SK-N-MC (cell line): ENCODE results near the gene C5.
"Not testable (repeated sequence)": the region's sequence is repeated elsewhere in the genome, so short reads cannot be mapped to it uniquely, and the experiment has no call there.

Source experiments
- DNase-seq: peaks from one replicate; pipeline ENCODE4 v3.0.0-alpha.2; 2011; ENCODE audit warnings: low read depth, low spot score
- H3K27ac ChIP-seq: fragments of 200-600 bp; sonication (generic); 2 replicates; pipeline ENCODE4 v1.5.1; 2016; ENCODE audit warnings: mixed run types
- H3K36me3 ChIP-seq: fragments of 200-600 bp; sonication (generic); 2 replicates; pipeline ENCODE4 v1.6.1; 2017; ENCODE audit warnings: antibody characterized with exemption, low read length, mixed read lengths; ENCODE audit not compliant: insufficient read depth
- H3K4me3 ChIP-seq: fragments of 200-600 bp; sonication (generic); 2 replicates; pipeline ENCODE4 v1.5.1; 2016
- H3K9ac ChIP-seq: fragments of 200-600 bp; sonication (generic); 2 replicates; pipeline ENCODE4 v1.8.0; 2017; ENCODE audit warnings: mixed run types, mixed read lengths; ENCODE audit not compliant: insufficient read length
- H3K9me3 ChIP-seq: fragments of 200-600 bp; sonication (generic); 2 replicates; pipeline ENCODE4 v1.6.1; 2017; ENCODE audit warnings: low read depth, mild to moderate bottlenecking, antibody characterized with exemption, low read length, moderate library complexity, mixed read lengths
- EZH2 ChIP-seq: fragments of 200-600 bp; sonication (generic); IDR thresholded peaks from one replicate; pipeline ENCODE4 v1.6.1; 2017; ENCODE audit warnings: antibody characterized with exemption
- FOXP2 ChIP-seq: optimal IDR thresholded peaks from 2 replicates; pipeline ENCODE3; 2011; ENCODE audit warnings: mild to moderate bottlenecking, moderate library complexity; ENCODE audit not compliant: insufficient read depth; ENCODE audit errors: extremely low read length, control extremely low read depth
- POLR2AphosphoS5 ChIP-seq: IDR thresholded peaks from 2 replicates; pipeline ENCODE4 v1.6.1; 2012; ENCODE audit warnings: mild to moderate bottlenecking, low read depth, low read length, borderline replicate concordance

The C5 gene

DNA sequence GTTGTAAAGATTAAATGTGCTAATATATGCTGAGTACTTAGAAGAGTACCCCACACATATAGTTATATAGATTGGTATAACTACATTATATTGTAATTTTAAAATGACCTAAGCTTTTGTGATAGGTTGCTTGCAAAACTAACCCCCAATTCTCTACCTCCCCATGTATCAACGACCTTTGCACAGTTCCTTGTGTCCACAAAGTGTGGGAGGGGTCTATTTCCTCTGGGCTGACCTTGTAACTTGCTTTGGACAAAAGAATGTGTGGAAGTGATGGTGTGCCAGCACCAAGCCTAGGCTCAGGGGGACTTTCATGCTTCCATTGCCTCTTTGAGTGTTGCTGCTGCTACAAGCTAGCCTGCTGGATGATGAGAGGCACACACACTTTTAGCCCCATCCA lies 20.6 kb downstream of the C5 start:
- no peak overlapping the region for H3K4me3 ChIP-seq
- TF ChIP-seq EZH2: no peak
- TF ChIP-seq FOXP2: no peak
- no peak for TF ChIP-seq POLR2AphosphoS5
- DNase-seq: no peak
- H3K9me3 ChIP-seq: no peaks in the 10 kb centered on the region
- H3K9ac ChIP-seq: no peak overlapping the region
- H3K36me3 ChIP-seq: no peaks in the 10 kb centered on the region
- H3K27ac ChIP-seq: no peak overlapping the region

DNA sequence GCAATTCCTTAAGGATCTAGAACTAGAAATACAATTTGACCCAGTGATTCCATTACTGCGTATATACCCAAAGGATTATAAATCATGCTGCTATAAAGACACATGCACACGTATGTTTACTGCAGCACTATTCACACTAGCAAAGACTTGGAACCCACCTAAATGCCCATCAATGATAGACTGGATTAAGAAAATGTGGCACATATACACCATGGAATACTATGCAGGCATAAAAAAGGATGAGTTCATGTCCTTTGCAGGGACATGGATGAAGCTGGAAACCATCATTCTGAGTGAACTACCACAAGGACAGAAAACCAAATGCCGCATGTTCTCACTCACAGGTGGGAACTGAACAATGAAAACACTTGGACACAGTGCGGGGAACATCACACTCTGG lies 21.8 kb downstream of the C5 start:
- H3K27ac ChIP-seq, DNase-seq, H3K36me3 ChIP-seq, H3K9ac ChIP-seq, H3K4me3 ChIP-seq, H3K9me3 ChIP-seq: not testable (repeated sequence)

DNA sequence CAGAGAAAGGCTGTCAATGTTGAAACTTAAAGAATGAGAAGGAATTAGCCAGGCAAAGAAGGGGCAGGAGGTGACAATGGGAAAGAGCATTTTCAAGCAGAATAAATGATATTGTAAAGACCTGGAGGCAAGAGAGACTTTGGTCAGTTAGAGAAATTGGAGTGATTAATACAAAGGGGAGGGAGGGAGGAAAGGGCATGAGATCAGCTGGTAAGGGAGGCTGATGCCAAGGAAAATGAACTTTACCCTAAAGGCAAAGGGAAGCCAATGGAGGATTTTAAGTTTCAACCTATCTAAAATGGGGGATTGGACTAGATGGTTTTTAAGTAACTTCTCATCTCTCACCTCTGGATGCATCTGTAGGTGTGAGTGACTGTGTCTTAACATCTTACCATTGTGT lies 23.3 kb downstream of the C5 start:
- TF ChIP-seq EZH2 (no peak), FOXP2 (no peak), POLR2AphosphoS5 (no peak)

DNA sequence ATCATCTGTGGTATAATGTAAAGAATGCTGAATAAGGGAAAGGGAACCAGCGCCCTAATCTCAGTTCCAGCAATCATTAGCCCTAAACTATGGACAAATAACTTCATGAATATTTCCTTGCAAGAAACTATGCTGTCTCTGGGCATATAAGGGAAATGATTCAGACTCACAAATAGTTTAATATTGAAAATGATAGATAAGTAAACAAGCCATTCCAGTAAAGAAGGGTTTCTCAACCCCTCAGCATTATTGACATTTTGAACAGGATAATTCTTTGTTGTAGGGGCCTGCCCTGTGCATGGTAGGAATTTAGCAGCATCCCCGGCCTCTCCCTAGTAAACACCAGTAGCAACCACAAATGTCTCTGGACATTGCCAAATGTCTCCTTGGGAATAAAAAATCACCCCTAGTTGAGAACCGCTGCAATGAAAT lies 23.8 kb downstream of the C5 start:
- Histone ChIP-seq H3K9ac (no peak overlapping the region), H3K36me3 (no peaks in the 10 kb centered on the region), H3K27ac (no peak overlapping the region), H3K4me3 (no peak overlapping the region), H3K9me3 (no peaks in the 10 kb centered on the region)
- TF ChIP-seq EZH2 (no peak), POLR2AphosphoS5 (no peak), FOXP2 (no peak)
- DNase-seq: no peak

More for the DNA sequence above, 23.3 kb downstream of the C5 start:
- no peak for DNase-seq
- Histone ChIP-seq H3K27ac (no peak overlapping the region), H3K9ac (no peak overlapping the region), H3K9me3 (no peaks in the 10 kb centered on the region), H3K4me3 (no peak overlapping the region), H3K36me3 (no peaks in the 10 kb centered on the region)

DNA sequence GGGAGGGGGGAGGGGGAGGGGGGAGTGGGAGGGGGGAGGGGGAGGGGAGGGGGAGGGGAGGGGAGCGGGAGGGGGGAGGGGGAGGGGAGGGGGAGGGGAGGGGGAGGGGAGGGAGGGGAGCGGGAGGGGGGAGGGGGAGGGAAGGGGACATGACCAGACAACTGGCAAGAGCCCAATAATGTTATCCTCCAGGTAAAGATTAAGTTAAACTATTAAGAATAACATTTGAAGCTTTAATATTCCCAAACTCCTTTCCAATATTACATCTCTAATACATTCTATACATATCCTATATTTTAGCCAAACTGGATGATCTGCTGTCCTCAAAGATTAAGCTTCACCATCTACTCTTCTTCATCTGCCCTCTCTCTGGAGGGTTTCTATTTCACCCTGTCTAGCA lies 25.8 kb downstream of the C5 start:
- Histone ChIP-seq H3K36me3 (no peaks in the 10 kb centered on the region), H3K9ac (no peak overlapping the region), H3K27ac (no peak overlapping the region), H3K9me3 (no peaks in the 10 kb centered on the region), H3K4me3 (no peak overlapping the region)
- no peak for DNase-seq
- TF ChIP-seq FOXP2 (no peak), EZH2 (no peak), POLR2AphosphoS5 (no peak)

DNA sequence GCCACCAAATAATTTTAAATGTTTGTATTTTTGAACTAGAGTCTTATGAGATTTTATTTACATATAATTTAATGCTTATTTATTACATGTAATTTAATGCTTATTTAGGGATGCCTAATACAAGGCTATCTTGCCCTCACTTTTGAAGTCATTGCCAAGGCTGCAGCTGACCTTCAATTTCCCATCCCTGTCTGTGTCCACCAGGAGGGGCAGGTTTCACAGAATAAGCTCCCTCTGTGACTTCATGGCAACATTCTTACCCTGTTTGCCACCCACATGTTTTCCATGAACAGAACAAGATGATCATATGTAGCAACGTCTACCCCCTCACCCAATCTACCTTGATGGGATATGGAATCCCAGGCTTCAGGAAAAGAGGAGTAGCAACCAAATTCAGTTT lies 27.0 kb downstream of the C5 start:
- Histone ChIP-seq H3K36me3 (no peaks in the 10 kb centered on the region), H3K9me3 (no peaks in the 10 kb centered on the region), H3K9ac (no peak overlapping the region), H3K27ac (no peak overlapping the region), H3K4me3 (no peak overlapping the region)
- TF ChIP-seq EZH2 (no peak), FOXP2 (no peak), POLR2AphosphoS5 (no peak)
- no peak for DNase-seq

DNA sequence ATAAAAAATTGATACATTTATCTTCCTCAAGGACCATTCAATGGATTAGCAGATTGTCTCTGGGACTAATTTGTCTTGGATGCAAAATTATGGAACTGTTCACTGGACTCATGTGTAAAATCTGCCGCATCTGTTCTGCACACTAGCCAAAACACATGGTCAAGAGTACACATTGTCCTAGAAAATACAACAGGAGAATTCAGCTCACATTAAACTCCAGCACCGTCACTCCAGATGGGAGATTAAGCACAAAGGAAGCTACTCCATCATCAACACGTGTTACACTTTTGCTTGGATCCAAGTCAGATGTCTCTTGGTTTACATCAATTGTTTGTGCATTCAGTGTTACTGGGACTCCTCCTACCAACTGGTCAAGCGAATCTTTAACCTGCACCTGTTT lies 28.8 kb downstream of the C5 start:
- no peak overlapping the region for H3K9ac ChIP-seq
- TF ChIP-seq EZH2 (no peak), FOXP2 (no peak), POLR2AphosphoS5 (no peak)

DNA sequence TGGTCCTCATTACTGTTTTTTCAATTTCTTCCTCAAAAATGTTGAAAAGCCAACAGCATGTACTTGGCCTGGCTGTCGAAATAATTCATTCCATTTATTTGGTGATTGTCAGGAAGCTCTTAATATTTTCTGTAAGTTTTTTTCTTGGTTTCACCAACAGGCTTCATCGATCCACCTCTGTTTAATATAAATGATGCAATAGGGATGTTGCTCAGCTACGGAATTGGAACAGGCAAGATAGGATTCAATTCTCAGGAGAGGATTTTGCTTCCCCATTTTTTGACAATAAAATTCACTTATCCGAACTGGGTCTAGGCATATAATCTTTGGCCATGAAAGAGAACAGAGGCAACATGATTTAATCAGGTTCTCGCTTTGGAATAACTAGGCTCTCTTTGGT lies 30.8 kb downstream of the C5 start:
- no peak for TF ChIP-seq POLR2AphosphoS5
- no peak for TF ChIP-seq EZH2
- TF ChIP-seq FOXP2: no peak
- DNase-seq: no peak
- H3K4me3 ChIP-seq: peak overlapping the region; percentile 6; the same call in 1 of the 2 replicates

More for the DNA sequence above, 28.8 kb downstream of the C5 start:
- Histone ChIP-seq H3K9me3 (no peaks in the 10 kb centered on the region), H3K27ac (no peak overlapping the region), H3K4me3 (no peak overlapping the region), H3K36me3 (no peaks in the 10 kb centered on the region)
- DNase-seq: no peak

DNA sequence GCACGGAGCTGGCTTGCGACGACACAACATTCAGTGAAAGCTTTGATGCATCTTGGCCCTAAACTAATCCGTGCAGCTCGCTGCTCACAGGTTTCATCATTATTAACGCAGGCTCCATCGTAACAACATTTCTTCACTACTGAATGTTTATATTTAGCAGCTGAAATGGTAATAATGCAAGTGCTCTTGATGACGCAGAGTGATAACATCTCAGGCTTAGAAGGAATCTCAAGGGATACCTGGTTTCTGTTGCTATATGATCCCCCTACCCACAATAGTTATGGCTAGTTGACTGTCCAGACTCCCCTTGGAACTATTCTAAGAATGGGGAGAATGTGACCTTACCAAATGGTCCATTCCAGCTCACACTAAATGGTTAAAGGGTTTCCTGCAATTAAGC lies 36.2 kb downstream of the C5 start:
- Histone ChIP-seq H3K36me3 (no peaks in the 10 kb centered on the region), H3K9ac (no peak overlapping the region), H3K9me3 (no peaks in the 10 kb centered on the region), H3K27ac (no peak overlapping the region), H3K4me3 (no peak overlapping the region)
- no peak for DNase-seq
- no peak for TF ChIP-seq EZH2
- TF ChIP-seq FOXP2: no peak
- TF ChIP-seq POLR2AphosphoS5: no peak

More for the DNA sequence above, 30.8 kb downstream of the C5 start:
- Histone ChIP-seq H3K9me3 (no peaks in the 10 kb centered on the region), H3K27ac (peak overlapping the region; percentile 97), H3K36me3 (no peaks in the 10 kb centered on the region), H3K9ac (peak overlapping the region; percentile 46)
